ENCODE measurements around the gene SUOX.
"Not testable (repeated sequence)": the region's sequence is repeated elsewhere in the genome, so short reads cannot be mapped to it uniquely, and the experiment has no call there.

The SUOX gene

DNA sequence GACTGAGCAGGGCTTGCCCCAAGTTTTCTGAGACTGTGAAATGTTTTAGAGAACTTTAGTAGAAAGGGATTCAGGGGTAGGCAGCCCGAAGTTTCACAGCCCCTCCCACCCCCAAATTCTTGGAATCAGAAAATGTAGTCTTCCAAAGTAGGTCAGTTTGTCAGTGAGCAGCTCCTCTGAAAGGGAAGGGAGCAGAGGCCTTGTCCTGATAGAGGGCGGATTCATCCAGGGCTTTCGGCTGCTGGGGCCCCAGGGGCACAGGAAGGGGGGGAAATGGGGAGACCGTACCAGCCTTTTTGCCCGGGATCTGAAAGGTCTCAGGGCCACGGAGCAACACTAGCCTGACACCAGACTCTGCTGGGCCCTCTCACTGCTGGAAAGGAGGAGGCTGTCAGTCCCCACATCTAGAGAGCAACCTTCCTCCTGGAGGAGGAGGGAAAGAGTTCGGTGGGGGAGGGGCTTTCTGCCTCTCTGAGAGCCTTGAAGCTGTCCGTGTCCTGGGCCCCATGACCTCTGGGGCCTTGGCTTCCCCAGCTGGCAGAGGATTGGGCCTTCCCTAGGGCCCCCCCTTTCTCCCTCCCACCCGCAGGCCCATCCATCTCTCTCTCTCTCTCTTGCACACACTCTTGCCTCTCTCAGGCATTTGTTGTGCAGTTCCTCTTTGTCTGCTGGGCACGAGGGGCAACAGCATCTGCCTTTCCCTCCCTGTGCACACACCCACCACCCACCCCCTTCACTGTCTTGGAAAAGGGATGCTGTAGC, 23.5 kb downstream of the SUOX start, which contains the start of gene IKZF4:
IKZF4 (plus strand) TSS at position 621 of the 762 bp plus-strand sequence. CDS start 451 bp downstream, outside the sequence.
- DNase-seq (ENCODE audit: low read depth, low spot score): no peak

DNA sequence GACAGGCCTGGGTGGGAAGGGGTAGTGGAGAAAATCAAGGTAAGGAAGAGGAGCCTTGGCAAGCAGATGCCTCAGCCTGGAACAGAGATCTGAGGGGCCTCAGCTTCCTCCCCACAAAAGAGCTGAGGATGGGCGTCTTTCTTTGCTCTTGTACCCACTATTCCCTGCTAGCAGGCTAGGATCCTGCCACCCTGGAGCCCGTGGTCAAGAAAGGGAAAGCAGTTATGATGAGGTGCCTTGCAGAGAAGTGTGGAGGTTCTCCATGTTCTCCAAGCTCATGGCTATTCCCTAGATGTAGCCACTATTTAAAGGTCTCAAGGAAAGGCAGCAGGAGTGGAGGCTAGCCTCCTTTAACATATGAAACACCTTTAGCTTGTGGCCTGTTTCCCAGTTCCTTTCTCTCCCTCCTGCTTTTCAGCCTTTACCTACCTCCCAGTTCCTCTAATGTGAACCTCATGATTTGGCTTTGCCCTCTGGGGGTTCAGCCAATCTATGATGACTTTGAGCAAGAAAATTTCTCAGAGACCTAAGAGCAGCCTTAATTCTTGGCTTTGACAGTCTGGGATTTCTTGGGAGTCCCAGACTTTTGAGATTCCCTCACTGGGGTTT, 24.9 kb downstream of the SUOX start:
- no peak for DNase-seq (ENCODE audit: low read depth, low spot score)

DNA sequence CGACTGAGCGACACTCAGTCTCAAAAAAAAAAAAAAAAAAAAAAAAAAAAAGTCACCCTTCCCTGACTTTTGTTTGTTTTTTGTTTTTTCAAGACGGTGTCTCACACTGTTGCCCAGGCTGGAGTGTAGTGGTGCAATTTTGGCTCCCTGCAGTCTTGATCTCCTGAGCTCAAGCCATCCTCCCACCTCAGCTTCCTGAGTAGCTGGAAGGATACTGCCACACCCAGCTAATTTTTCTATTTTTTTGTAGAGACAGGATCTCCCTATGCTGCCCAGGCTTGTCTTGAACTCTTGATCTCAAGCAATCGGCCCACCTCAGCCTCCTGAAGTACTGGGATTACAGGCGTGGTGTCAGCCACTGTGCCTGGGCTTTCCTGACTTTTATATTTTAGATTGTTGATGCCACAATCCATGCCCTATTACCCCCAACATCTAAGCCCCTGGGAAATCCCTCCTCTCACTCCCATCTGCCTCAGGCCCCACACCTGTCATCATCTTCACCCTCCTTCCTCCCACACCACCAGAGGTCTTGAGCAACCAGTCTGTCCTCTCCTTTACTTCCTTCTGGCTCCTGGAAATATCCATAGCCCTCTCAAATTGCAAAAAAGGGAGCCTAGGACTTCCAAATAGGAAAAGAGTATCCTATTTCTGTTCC, 31.6 kb downstream of the SUOX start:
- DNase-seq (ENCODE audit: low read depth, low spot score): no peak

DNA sequence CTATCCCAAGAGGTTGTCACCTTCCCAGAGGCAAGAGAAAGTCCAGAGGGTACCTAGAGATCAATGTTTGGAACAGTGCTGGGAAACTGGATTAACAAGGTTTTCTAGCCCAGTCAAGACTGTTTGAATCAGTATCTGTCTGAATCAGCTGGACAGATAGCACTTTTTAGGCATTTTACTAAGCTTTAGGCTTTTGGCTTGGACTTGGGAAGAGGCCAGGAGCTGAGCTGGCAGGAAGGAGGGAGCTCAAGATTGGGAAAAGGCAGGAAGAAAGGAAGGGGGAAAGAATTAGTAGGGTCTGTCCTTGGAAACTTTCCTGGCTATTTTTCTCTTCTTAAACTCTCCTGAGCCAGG, 32.1 kb downstream of the SUOX start:
- no peak for DNase-seq (ENCODE audit: low read depth, low spot score)

DNA sequence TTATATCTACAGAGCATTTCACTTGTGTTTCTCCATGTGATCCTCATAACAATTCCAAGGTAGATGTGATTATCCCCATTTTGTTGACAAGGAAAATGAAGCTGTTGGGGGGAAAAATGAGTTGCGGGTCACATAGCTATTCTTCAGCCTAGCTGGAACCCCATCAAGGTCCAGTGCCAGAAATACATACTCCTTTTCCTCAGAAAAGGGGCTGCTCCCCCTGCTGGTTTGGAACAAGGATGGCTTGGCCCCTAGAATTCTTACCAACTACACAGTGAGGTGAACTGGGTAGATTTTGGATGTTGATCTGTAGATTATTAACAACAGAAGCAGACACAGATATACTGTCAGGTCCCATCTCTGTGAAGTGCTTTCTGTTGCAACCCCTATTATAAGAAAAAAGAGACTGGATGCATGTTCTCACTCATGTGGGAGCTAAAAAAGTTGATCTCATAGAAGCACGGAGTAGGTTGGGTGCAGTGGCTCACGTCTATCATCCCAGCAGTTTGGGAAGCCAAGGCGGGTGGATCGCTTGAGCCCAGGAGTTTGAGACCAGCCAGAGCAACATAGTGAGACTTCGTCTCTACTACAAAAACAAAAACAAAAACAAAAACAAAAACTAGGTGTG, 32.7 kb downstream of the SUOX start:
- DNase-seq (ENCODE audit: low read depth, low spot score): no peak

DNA sequence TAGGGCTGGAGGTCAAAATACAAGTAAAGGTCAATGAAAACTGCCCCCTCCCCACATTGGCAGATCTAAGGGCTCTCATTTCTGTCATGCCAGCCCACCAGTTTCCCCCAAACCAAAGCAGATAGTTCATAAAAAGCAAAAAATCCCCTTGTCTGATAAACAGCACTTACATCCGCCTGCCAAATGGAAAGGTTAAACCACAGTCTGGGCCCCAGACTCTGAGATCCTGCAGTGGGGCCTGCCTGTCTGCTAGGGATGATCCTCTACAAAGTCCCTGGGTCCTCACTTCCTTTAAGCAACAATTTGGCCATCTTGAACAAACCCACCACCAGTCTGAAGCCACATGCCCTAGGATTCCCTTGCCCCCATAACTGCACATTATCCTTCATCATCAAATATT, 34.9 kb downstream of the SUOX start:
- no peak for DNase-seq (ENCODE audit: low read depth, low spot score)

DNA sequence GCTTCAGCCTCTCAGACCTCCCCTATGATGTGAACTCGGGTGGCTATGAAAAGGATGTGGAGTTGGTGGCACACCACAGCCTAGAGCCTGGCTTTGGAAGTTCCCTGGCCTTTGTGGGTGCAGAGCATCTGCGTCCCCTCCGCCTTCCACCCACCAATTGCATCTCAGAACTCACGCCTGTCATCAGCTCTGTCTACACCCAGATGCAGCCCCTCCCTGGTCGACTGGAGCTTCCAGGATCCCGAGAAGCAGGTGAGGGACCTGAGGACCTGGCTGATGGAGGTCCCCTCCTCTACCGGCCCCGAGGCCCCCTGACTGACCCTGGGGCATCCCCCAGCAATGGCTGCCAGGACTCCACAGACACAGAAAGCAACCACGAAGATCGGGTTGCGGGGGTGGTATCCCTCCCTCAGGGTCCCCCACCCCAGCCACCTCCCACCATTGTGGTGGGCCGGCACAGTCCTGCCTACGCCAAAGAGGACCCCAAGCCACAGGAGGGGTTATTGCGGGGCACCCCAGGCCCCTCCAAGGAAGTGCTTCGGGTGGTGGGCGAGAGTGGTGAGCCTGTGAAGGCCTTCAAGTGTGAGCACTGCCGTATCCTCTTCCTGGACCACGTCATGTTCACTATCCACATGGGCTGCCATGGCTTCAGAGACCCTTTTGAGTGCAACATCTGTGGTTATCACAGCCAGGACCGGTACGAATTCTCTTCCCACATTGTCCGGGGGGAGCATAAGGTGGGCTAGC, 37.7 kb downstream of the SUOX start:
- DNase-seq (ENCODE audit: low read depth, low spot score): no peak

DNA sequence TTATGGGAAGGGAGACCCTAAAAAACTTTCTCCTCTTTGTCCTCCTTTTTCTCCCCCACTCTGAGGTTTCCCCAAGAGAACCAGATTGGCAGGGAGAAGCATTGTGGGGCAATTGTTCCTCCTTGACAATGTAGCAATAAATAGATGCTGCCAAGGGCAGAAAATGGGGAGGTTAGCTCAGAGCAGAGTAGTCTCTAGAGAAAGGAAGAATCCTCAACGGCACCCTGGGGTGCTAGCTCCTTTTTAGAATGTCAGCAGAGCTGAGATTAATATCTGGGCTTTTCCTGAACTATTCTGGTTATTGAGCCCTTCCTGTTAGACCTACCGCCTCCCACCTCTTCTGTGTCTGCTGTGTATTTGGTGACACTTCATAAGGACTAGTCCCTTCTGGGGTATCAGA, 40.1 kb downstream of the SUOX start:
- no peak for DNase-seq (ENCODE audit: low read depth, low spot score)

DNA sequence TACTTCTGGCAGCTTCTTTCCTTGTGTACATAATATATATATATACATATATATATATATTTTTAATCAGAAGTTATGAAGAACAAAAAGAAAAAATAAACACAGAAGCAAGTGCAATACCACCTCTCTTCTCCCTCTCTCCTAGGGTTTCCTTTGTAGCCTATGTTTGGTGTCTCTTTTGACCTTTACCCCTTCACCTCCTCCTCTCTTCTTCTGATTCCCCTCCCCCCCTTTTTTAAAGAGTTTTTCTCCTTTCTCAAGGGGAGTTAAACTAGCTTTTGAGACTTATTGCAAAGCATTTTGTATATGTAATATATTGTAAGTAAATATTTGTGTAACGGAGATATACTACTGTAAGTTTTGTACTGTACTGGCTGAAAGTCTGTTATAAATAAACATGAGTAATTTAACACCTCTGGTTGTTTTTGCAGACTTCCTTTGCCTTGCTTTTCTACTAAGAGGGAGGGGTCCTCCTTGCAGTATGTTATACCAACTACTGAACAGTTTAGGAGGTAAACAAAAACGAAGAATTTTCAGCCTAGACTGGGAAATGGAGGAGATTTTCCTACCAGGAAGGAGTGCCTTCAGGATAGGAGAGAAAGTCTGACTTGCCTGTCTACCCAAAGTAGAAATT, 41.1 kb downstream of the SUOX start:
- DNase-seq (ENCODE audit: low read depth, low spot score): no peak

DNA sequence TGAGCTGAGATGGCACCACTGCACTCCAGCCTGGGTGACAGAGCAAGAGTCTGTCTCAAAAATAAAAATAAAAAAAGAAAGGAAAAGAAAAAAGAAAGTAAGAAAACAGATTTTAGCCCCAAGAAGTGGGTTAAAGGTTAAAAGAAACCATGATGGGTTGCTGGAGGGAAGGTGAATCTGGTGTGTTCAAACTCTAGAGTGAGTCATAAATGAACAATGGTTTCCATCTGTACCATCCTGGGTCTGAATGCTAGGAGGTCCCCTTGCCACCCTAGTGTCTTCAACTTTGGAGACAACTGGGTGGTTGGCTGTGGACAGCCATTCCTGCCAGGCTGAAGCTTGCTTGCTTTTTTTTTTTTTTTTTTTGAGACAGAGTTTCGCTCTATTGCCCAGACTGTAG, 43.1 kb downstream of the SUOX start:
- DNase-seq (ENCODE audit: low read depth, low spot score): no peak

DNA sequence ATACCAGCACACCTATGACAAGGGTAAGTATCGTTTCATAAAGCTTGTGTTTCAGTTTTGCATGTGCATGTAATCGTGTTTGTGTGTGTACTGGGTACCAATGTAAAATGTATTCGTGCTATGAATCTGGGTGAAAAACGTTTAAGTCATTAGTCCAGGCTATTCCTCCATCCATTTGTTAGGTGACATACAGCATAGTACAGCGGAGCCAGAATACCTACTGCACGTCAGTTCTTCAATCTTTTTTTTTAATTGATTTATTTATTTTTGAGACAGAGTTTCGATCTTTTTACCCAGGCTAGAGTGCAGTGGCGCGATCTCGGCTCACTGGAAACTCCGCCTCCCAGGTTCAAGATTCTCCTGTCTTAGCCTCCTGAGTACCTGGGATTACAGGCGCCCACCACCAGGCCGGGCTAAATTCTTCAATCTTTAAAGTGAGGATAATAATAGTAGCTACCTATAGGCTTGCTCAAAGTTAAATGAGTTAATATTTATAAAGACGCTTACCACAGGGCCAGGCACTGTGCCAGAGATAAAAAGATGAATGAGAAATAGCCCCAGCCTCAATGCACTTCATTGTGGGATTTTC, 44.0 kb downstream of the SUOX start:
- DNase-seq (ENCODE audit: low read depth, low spot score): no peak

DNA sequence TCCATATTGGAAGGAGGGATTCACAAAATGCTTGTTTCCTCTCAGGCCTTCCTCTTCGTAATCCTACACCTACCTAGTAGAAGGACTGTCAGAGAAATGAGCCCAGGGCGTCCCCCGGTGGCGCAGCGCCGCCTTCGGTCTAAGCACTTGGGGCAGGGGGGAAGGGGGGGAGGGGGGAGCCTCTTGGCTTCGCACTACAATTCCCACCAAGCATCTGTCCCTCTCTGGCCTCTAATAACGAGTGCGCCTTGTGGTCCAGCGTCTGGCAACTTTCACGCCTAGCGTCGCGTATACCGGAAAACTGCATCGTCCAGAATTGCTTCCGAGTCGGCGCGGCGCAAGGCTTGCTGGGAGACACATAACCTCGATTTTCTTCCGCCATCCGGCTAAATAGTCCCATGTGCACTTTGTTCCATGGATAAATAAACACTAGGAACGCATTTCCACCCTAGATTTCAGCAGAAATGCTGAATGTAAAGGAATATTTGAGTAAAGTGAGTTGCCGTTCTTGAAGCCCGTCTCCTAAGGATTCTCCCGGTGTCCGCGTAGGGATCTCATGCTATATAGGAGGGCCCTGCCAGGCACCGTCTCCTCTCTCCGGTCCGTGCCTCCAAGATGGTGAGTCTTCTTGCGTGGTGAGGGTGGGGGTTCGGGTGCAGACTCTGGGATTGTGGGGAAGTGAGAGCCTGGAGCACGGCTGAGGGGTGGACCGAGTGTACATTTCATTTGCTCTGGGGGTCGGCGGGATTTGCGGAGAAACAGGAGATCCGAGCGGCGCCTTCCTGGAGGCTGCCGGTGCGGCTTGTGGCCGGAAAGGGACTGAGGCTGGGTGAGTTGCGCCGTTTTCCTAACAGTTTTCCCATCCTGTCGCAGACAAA, 44.7 kb downstream of the SUOX start, which contains the start of gene RPS26:
RPS26 (plus strand) TSS at position 367 of the 878 bp plus-strand sequence; CDS start at position 616, 249 bp downstream.
- peak; percentile 75 for DNase-seq (ENCODE audit: low read depth, low spot score)

DNA sequence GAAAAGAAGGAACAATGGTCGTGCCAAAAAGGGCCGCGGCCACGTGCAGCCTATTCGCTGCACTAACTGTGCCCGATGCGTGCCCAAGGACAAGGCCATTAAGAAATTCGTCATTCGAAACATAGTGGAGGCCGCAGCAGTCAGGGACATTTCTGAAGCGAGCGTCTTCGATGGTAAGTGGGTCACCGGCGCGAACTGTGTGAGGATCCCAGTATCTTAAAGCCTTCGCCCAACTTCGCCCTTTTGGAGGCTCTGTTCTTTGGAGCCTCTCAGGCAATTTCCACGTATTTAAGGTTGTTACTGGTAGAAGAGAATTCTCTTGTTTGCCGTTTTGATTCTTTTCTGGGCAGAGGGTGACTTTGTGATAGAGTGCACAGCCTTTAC, 45.3 kb downstream of the SUOX start:
- not testable (repeated sequence) for DNase-seq (ENCODE audit: low read depth, low spot score)

DNA sequence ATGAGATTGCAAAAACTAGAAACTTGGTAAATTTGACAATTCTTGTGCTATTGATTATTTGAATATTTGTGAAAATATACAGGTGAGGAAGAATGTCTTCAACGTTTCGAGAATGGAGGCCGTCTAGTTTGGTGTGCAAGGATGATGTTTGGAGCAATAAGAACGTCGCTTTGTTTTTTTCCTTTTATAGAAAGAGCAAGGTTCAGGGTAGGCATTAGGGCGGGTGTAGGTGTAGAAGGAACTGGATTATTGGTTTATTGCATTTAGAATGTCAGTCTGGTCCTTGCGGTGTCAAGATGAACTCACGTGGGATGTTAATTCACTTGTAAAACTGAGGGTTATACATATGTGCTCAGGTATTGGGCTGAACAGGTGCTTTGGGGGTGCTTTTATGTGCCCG, 45.8 kb downstream of the SUOX start:
- no peak for DNase-seq (ENCODE audit: low read depth, low spot score)

DNA sequence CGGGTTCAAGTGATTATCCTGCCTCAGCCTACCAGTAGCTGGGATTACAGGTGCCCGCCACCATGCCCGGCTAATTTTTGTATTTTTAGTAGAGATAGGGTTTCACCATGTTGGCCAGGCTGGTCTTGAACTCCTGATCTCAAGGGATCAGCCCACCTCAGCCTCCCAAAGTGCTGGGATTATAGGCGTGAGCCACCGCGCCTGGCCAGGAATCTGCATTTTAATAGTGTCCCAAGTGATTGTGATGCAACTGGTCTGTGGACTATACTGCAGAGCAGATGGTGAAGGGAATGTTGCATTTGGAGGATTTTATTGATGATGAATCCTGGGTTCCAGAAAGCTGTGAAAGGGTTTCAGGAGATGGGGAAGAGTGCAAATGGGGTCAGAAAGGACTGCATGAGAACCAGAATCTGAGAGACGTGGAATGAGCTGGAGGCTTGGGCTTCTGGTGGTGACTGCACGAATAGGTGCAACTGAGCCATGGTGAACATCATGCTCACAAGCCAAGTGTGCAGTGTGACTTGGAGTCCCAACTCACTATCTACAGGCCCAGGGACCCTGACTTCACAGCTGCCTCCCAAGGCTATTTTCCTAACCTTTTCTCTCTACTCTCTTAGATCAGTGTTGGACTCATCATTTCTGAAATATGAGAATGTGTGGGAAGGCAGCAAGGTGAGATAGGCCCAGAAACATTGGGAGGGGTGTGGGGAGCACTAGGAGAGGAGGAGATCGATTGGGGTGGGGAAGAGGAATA, 49.1 kb downstream of the SUOX start:
- DNase-seq (ENCODE audit: low read depth, low spot score): no peak

DNA sequence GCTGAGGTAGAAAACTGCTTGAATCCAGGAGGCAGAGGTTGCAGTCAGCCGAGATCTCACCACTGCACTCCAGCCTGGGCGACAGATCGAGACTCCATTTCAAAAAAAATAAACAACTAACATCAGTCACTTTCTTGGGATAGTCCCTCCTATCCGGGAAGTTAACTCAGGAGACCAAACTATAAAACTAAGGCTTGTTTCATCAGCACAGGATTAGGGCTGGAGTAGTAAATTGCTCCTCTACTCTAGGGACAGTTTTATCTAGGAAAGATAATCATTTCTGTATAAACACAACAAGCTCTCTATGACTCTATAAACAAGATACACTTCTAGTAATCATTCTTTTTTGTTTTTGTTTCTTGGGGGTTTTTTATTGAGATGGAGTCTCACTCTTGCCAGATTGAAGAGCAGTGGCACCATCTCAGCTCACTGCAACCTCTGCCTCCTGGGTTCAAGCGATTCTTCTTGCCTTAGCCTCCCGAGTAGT, 56.4 kb downstream of the SUOX start:
- DNase-seq (ENCODE audit: low read depth, low spot score): no peak

All from activated naive CD8-positive, alpha-beta T cell treated with anti-CD3 and anti-CD28 coated beads, Interleukin-2, amount 50 U/mL, for 16 hours (primary cell).